ENCODE measurements around the gene CXCL10.

- TF ChIP-seq EZH2 (IDR thresholded peaks at IDR 0.05; ENCODE audit: borderline replicate concordance, low read length) (no peak), CTCF (conservative IDR thresholded peaks at IDR 0.05 in 1 of 2, IDR thresholded peaks at IDR 0.05 in 1 of 2; ENCODE audit: extremely low read depth in 1 of 2, insufficient read depth in 1 of 2, low read depth in 1 of 2, low read length in 2 of 2) (no peak)
These were observed 12.7 kb downstream of the CXCL10 start for GRCh38 chr4:76010576-76010975.
